ENCODE results near the gene CYB5R3. TPM values are rescaled to one million over a fixed set of nuclear protein-coding genes. Genes with fewer than 3 reads are reported as not detected.

The CYB5R3 gene
- total and polyA plus RNA-seq, 2 donors (not counting 1 experiment from before 2014, with no cell fraction given): 82.1 to 298 TPM

DNA sequence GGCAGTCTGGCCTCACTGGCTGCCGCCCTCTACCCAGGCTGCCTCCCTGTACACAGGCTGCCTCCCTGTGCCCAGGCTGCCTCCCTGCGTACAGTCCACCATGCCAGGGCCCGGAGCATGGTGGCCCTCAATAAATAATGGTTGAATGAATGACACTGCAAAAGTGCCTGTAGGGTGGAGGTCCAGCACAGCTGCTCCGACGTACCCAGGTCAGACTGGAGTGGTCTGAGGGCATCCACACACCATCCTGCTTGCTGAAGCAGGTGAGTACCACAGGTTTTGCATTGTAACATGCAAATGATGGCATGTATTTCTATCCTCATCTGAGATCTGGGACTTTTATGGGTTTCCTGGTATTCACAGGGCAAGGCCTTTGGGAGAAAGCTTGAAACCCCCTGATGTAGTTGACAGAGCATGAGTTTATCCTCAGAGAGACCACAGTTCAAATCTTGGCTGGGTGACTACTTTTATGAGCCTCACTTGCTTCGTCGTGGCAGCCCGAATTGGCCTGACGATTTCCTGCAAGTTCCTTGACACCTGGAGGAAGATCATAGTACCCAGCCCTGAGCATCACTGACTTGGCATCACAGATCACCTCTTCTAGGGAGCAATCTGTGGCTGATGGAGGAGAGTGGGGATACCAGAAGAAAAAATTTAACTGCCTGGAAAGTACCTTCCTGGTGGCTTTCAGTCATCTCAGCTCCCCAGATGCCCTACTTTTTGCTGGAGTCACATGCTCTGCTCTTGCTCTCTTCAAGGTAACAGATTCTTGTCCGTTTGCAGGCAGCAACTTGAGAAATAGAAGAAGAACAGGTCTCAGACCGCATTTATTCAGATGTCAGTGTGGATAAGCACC is 16.0 kb upstream of the CYB5R3 start:
- no peaks in the 10 kb centered on the region for H3K36me3 ChIP-seq (ENCODE audit: control insufficient read depth, insufficient read depth, low read length)
- no peak overlapping the region for H2AFZ ChIP-seq (ENCODE audit: low read length)
- H3K4me2 ChIP-seq (ENCODE audit: extremely low read depth, insufficient read depth, low read length): no peak overlapping the region
- H3K4me3 ChIP-seq (replicated peaks in 1 of 4; ENCODE audit: control extremely low read depth in 1 of 4, insufficient read depth in 1 of 4, low read depth in 3 of 4, low read length in 4 of 4): no peak overlapping the region
- no peaks in the 10 kb centered on the region for H3K9me3 ChIP-seq (ENCODE audit: control insufficient read depth, insufficient read depth, low read depth, low read length)
- H3K27me3 ChIP-seq (ENCODE audit: control insufficient read depth, insufficient read depth, low read length): no peaks in the 10 kb centered on the region
- no peak for TF ChIP-seq EZH2 (IDR thresholded peaks at IDR 0.05; ENCODE audit: low read length, missing control alignments)
- TF ChIP-seq CTCF (conservative IDR thresholded peaks at IDR 0.05 in 1 of 2, IDR thresholded peaks at IDR 0.05 in 1 of 2; ENCODE audit: low read depth in 1 of 2, low read length in 2 of 2): no peak
- H3K27ac ChIP-seq (ENCODE audit: insufficient read depth, low read length): no peak overlapping the region
- H3K9ac ChIP-seq (ENCODE audit: insufficient read depth, low read length): no peak overlapping the region
- no peaks in the 10 kb centered on the region for H4K20me1 ChIP-seq (ENCODE audit: control insufficient read depth, extremely low read depth, insufficient read depth, low read length)
- no peak for DNase-seq (ENCODE audit: low read depth in 2 of 2)
- H3K4me1 ChIP-seq (ENCODE audit: control insufficient read depth, extremely low read depth, insufficient read depth, low read length): no peaks in the 10 kb centered on the region
- H3K79me2 ChIP-seq (ENCODE audit: control insufficient read depth, insufficient read depth, low read length): no peaks in the 10 kb centered on the region

DNA sequence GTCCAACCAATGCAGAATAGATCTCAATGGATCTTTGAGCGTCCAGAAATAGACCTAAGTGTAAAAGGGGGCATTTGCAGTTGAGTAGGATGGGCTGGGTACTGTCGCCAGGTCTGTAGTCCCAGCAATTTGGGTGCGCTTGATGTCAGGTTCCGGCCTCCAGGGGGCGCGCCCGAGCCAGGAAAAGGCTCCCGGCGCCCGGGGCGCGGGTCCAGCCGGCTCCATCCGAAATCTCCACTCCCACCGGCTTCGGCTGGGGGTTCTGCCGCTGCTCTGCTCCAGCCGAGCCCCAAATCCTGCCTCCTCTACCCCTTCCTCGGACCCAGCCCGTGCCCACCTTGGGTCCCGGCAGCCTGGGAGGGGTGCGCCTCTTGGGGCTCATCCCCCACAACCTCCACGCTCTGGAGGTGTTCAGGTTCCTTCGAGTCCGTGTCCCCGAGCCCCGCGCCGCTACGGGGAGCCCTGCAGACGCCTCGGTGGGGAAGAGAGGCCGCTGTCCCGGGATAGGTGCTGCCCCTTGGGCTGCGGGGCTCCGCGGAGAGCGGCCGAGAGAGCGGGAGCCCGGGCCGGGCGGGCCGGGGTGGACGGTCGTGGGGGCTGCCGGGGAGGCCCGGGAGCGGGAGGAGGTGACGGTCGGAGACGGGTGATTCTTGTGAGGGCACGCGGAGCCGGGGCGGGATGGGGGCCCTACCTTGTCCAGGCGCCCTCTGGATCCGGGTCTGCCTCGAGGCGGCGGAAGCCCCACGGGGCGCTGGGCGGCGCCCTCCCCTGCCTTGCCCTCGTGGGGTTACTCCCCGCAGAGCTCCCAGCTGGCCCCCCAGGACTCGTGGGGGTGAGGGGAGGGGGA is 13.0 kb upstream of the CYB5R3 start:
- DNase-seq (ENCODE audit: low read depth in 2 of 2): peak; percentile 36 to 60
- no peaks in the 10 kb centered on the region for H3K36me3 ChIP-seq (ENCODE audit: control insufficient read depth, insufficient read depth, low read length)
- H4K20me1 ChIP-seq (ENCODE audit: control insufficient read depth, extremely low read depth, insufficient read depth, low read length): no peaks in the 10 kb centered on the region
- H2AFZ ChIP-seq (ENCODE audit: low read length): peak overlapping the region; percentile 92
- H3K4me3 ChIP-seq (replicated peaks in 1 of 4; ENCODE audit: control extremely low read depth in 1 of 4, insufficient read depth in 1 of 4, low read depth in 3 of 4, low read length in 4 of 4): peak overlapping the region; percentile 53 to 58 (median 54)
- no peaks in the 10 kb centered on the region for H3K27me3 ChIP-seq (ENCODE audit: control insufficient read depth, insufficient read depth, low read length)
- TF ChIP-seq EZH2 (IDR thresholded peaks at IDR 0.05; ENCODE audit: low read length, missing control alignments): no peak
- peak; percentile 69 to 82 for TF ChIP-seq CTCF (conservative IDR thresholded peaks at IDR 0.05 in 1 of 2, IDR thresholded peaks at IDR 0.05 in 1 of 2; ENCODE audit: low read depth in 1 of 2, low read length in 2 of 2)
- H3K27ac ChIP-seq (ENCODE audit: insufficient read depth, low read length): no peak overlapping the region
- H3K4me1 ChIP-seq (ENCODE audit: control insufficient read depth, extremely low read depth, insufficient read depth, low read length): no peaks in the 10 kb centered on the region
- peak overlapping the region; percentile 94 for H3K4me2 ChIP-seq (ENCODE audit: extremely low read depth, insufficient read depth, low read length)
- H3K9me3 ChIP-seq (ENCODE audit: control insufficient read depth, insufficient read depth, low read depth, low read length): no peaks in the 10 kb centered on the region
- H3K9ac ChIP-seq (ENCODE audit: insufficient read depth, low read length): peak overlapping the region; percentile 70
- no peaks in the 10 kb centered on the region for H3K79me2 ChIP-seq (ENCODE audit: control insufficient read depth, insufficient read depth, low read length)

DNA sequence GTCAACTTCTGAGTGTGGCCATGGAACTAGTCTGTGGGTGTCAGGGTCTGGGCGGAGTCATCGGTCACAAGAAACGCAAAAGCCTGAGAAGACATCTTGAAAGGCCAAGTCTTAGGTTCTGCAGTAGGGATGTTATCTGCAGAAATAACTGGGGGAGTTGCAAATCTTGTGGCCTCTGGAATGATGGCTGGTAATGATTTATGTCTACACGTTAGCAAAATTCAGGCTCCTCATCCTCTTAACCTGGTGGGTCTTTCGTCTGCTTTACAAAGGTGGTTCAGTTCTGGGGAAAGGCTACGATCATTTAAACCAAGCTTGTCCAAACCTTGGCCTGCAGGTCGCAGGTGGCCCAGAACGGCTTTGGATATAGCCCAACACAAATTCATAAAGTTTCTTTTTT is 7.4 kb upstream of the CYB5R3 start:
- Histone ChIP-seq H3K9ac (ENCODE audit: insufficient read depth, low read length) (no peak overlapping the region), H3K36me3 (ENCODE audit: control insufficient read depth, insufficient read depth, low read length) (no peaks in the 10 kb centered on the region), H3K27ac (ENCODE audit: insufficient read depth, low read length) (no peak overlapping the region), H3K27me3 (ENCODE audit: control insufficient read depth, insufficient read depth, low read length) (no peaks in the 10 kb centered on the region), H3K79me2 (ENCODE audit: control insufficient read depth, insufficient read depth, low read length) (no peaks in the 10 kb centered on the region), H3K4me1 (ENCODE audit: control insufficient read depth, extremely low read depth, insufficient read depth, low read length) (no peaks in the 10 kb centered on the region), H4K20me1 (ENCODE audit: control insufficient read depth, extremely low read depth, insufficient read depth, low read length) (no peaks in the 10 kb centered on the region), H2AFZ (ENCODE audit: low read length) (no peak overlapping the region), H3K4me3 (replicated peaks in 1 of 4; ENCODE audit: control extremely low read depth in 1 of 4, insufficient read depth in 1 of 4, low read depth in 3 of 4, low read length in 4 of 4) (no peak overlapping the region), H3K9me3 (ENCODE audit: control insufficient read depth, insufficient read depth, low read depth, low read length) (no peaks in the 10 kb centered on the region), H3K4me2 (ENCODE audit: extremely low read depth, insufficient read depth, low read length) (no peak overlapping the region)
- TF ChIP-seq CTCF (conservative IDR thresholded peaks at IDR 0.05 in 1 of 2, IDR thresholded peaks at IDR 0.05 in 1 of 2; ENCODE audit: low read depth in 1 of 2, low read length in 2 of 2) (no peak), EZH2 (IDR thresholded peaks at IDR 0.05; ENCODE audit: low read length, missing control alignments) (no peak)
- no peak for DNase-seq (ENCODE audit: low read depth in 2 of 2)
